Dermis microvascular lymphatic vessel endothelial cell (primary cell): Measurements from ENCODE around the gene TMEM132D. TPM values are rescaled to one million over a fixed set of nuclear protein-coding genes. Genes with fewer than 3 reads are reported as not detected.
"Not testable (repeated sequence)": the region's sequence is repeated elsewhere in the genome, so short reads cannot be mapped to it uniquely, and the experiment has no call there.

Experiments used
- DNase-seq, 2 donors: peaks; one replicate each; pipeline versions ENCODE4 v3.0.0 to v3.0.0-alpha.2; 2010; ENCODE audit warnings: low read depth in 2 of 2
- total RNA-seq: library from RNA; depleted of rRNA; stranded (reverse); fragments of >200 nt; gene quantifications from 2 replicates; pipeline ENCODE4 v1.2.1, GENCODE V29; 2014

Gene TMEM132D
- total RNA-seq, 1 donor from 2014 or later: not detected

DNA sequence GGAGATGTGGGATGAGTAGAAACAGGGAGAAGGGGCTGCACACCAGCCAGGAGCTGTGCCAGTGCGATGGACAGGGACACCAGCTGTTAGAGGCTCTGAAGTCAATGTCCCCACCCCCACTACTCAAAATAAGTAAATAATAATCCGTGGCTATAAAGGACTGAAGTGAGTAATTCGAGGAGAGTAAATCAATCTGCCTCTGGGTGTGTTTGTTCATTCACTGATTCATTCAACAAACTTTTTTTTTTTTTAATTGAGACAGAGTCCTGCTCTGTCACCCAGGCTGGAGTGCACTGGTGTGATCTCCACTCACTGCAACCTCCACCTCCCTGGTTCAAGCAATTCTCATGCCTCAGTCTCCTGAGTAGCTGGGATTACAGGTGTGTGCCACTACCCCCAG is 363.6 kb downstream of the TMEM132D start:
- DNase-seq: no peak

DNA sequence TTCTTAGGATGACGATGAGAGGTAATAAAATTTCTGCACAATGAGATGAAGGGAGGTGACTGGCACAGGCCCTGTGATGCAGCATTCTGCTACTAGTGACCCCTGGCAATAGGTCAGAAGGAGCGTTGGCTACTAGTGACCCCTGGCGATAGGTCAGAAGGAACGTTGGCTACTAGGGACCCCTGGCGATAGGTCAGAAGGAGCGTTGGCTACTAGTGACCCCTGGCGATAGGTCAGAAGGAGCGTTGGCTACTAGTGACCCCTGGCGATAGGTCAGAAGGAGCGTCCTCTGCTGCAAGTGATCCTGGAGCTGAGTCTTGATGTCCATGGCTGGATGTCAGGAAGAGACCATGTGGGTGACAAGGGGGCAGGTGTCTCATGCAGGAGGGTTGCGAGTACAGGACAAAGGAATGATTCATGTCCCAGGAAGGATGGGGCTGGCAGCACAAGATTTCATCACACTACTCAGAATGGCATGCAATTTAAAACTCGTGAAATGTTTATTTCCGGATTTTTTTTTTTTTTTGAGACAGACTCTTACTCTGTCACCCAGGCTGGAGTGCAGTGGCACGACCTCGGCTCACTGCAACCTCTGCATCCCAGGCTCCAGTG is 365.0 kb downstream of the TMEM132D start:
- DNase-seq: not testable (repeated sequence)

GRCh38 chr12:129538137-129538536 is 365.7 kb downstream of the TMEM132D start:
- no peak for DNase-seq

DNA sequence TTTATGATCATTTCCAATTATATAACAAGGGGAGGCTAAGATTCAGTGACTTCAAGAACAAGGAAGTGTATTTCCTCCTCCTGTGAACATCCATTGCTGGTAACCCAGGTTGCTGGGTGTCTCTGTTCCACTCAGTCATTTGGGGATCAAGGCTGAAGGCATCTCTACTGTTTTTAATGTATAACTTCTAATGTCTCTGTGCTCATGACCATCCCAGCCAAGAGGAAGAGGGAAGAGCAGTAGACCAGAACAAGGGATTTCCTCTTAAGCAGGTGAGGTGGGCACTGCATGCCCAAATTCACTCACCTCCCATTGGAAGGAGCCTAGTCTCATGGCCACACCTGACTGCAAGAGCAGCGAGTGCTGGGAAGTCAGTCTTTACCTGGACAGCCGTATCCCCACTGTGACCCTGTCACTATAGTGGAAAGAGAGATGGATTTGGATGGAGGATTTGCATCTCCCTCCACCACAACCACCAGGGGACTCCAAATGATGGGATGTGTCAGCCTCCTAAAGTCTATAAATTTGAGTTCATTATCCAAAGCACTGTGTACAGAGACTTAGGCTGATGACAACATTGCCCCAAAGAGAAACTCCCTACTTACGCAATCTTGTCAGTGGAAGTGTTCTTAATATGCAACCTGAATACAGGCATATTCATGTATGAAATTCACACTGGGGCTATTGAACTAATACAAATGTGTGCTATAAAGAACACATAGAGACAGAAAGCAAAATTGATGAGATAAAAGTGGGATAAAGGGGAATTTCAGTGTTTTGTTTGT is 368.7 kb downstream of the TMEM132D start:
- DNase-seq: no peak

- no peak for DNase-seq
Measured at GRCh38 chr12:129532707-129533499, 370.9 kb downstream of the TMEM132D start.

DNA sequence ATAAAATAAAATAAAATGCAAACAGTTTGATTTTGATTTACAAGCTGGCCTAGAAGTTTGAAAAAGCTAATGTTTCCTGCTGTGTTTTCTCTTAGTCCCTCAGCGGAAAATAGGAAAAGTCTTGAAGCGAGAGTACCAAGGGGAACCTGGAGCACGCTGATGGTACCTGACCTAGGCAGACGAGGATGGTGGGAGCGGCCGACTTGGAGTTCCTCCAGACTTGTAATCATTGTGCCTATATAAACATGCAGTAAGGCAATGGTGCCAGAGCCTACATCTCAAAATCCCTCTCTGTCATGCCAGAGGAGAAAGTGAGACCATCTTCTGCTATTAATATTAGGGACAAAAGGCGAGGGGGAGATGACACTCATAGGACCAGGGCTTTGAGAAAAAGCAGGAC is 371.7 kb downstream of the TMEM132D start:
- no peak for DNase-seq

- DNase-seq: no peak
Measured at GRCh38 chr12:129530984-129531383, 372.8 kb downstream of the TMEM132D start.

- no peak for DNase-seq
Measured at GRCh38 chr12:129530517-129530916, 373.3 kb downstream of the TMEM132D start.

DNA sequence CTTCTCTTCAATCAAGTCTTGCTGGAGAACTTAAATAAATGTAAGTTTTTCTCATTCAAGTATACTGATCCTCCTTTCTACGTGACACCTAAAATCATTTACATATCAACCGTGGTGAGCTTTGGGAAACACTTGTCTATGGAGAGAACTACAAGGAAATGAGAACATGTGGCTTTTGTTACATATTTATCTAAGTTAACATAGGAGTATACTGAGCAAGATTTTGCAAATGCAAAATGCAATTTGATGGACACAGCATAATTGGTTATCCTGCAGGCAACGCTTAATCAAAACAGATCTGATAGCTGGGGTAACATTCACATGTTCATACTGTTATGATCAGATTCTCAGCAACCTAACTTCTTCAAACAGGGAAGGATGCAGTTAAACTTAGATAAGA is 376.3 kb downstream of the TMEM132D start:
- DNase-seq: no peak

- no peak for DNase-seq
Measured at GRCh38 chr12:129523621-129524020, 380.2 kb downstream of the TMEM132D start.

DNA sequence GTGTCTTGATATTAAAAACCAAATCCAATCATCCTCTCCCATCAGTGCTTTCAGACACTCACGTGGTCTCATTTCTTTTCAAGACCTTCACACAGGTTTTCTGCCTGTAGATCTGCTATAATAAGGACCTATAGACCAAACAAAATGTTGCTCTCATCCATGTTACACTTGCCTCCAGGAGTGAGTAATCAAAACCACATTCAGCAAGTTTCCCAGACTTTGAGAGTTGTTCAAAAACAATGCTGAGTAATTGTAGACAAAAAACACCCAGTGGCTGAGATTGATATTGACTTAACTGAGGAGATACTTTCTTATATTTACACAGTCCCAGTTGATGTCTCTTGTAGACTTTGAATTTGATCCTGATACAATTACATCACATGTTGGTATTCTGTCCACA is 383.1 kb downstream of the TMEM132D start:
- DNase-seq: no peak

DNA sequence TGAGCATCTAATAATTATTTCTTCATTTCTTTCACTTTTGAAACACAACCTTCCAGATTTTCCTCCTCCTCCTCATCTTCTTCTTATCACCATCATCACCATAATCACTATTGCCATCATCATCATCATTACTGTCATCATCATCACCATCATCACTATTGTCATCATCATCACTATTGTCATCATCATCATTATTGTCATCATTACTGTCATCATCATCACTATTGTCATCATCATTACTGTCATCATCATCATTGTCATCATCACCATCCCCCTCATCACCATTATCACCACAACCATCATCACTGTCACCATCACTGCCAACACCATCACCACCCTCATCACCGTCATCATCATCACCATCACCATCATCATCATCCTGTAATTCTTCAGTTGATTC is 400.0 kb downstream of the TMEM132D start:
- no peak for DNase-seq

DNA sequence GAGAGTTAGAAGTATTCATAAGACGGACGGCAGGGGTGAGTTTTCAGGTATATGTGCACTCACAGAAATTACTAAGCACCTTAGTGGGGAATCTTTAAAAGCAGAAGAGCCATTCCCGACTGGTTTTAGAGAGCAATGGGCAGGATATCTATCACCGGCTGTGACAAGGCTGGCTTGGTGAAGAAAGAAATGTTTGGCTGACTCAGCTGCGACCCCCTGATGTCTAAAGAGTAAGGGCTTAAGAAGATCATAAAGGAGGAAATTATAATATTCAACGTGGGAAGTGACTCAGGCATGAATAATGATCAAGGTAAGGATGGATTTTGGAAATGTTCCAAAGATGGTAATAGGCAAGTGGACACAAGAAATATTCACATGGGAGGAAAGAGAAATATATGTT is 407.6 kb downstream of the TMEM132D start:
- DNase-seq: no peak

GRCh38 chr12:129494766-129495165 is 409.1 kb downstream of the TMEM132D start:
- DNase-seq: no peak

- DNase-seq: no peak
Measured at GRCh38 chr12:129494260-129494659, 409.6 kb downstream of the TMEM132D start.

DNA sequence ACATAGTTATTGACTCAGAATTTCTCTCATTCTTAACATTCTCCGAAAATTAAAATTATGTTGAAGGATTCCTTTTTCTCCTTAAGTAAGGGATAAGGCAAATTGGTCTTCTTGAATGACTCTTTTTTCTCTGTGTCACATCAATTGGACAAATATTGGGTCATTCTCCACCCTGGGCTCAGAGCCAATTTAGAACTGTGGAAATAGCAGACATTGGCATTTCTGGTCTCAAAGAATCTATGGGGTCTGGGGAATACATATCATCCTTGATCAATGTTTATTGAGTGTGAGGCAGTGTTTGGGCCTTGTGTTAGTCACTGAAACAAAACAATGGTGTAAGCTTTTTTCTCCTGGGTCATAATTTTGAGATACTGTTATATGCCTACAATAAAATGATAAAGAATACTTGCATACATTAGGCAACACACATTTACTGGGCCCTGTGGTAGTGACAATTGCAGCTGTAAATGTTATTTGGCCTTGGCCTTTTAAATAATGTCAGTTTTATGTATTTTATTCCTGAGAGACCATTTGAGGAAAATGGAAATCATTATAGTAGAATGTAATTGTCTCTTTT is 414.6 kb downstream of the TMEM132D start:
- no peak for DNase-seq

GRCh38 chr12:129486931-129487330 is 416.9 kb downstream of the TMEM132D start:
- no peak for DNase-seq

DNA sequence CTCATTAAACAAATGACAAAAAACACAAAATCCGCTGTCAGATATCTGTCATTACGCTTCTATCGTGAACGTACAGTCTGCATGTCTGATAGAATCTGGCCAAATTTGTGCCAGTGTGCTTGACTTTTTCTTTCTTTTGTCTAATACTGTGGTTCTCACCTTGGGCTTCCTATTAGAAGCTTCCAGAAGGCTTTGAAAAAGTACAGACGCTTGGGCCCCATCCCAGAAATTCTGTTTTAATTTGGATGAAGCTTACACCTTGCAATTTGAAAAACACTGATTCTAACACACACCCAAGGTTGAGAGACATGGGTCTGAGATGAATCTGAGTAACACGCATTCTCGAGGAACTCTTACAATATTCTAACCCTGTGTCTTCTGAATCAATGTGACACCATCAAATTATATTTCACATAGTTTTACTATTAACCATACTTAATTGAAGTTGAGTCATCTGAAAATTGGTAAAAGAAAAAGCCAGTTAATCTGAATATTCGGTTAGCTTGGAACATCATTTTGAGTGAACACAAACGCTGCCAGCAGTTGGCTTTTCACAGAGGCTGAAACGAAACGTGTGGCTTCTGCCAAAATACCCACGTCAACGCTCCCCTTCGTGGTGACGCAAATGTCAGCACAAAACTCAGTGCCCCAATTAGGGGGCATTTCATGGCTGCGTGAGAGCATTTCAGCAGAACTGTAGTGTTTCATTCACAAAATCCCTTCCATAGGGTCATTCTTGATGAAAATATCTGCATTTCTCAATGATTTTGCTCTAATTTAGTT is 420.5 kb downstream of the TMEM132D start:
- no peak for DNase-seq

DNA sequence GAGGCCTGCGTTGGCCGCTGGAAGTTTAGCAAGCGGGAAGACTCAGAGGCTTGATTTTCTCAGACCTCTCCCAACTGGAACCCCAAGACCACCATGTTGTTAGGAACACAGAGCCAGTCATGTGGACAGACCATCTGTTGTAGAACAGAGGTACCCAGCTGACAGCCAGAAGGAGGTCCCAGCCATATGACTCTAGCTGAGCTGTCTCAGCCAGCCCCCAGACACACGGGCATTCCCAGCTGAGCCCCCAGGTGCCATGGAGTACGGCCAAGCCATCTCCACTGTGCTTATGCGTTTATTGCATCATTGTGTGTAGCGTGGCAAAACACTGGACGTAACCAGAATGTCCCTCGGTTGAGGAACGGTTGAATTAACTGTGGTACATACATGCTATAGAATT is 421.9 kb downstream of the TMEM132D start:
- no peak for DNase-seq

GRCh38 chr12:129470196-129470595 is 433.6 kb downstream of the TMEM132D start:
- DNase-seq: no peak

DNA sequence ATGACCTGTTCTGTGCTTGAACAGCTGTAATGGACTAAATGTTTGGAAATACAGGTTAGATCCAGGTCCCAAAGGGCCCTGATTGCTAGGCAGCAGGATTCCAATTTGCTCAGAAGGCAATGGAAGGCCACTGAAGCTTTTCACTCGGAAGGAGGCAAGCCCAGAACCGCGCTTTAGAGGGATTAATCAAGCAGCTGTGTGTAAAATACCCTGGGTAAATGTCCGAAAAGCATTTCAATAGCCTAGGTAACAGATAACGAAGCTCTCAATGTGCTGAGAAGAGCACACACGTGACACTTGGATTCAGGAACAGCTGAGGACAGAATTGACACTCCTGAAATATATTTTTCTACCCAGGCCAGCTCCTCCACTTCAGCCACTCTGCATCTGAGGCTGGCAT is 436.1 kb downstream of the TMEM132D start:
- no peak for DNase-seq
